Ovary (tissue), 9 donors: ENCODE results near the gene STRN4. TPM values are rescaled to one million over a fixed set of nuclear protein-coding genes. Genes with fewer than 3 reads are reported as not detected.

ENCODE experiments used
- DNase-seq, 5 donors: peaks; one replicate each; pipeline ENCODE4 v3.0.0-alpha.2; 2019 to 2020
- H3K27ac ChIP-seq, 2 donors: fragments of 200-600 bp; one replicate each; pipeline versions ENCODE4 v1.5.1 to v1.8.0; 2019 to 2022
- H3K27me3 ChIP-seq: fragments of 200-600 bp; one replicate; pipeline ENCODE4 v1.8.0; 2022
- H3K36me3 ChIP-seq: fragments of 200-600 bp; sonication (generic); one replicate; pipeline ENCODE4 v1.5.1; 2019
- H3K4me1 ChIP-seq: one replicate; pipeline ENCODE4 v1.8.1; 2013; ENCODE audit warnings: mild to moderate bottlenecking, moderate library complexity; ENCODE audit not compliant: insufficient read depth
- H3K4me3 ChIP-seq: fragments of 200-600 bp; sonication (generic); one replicate; pipeline ENCODE4 v1.5.1; 2017
- H3K9me3 ChIP-seq, 2 donors: fragments of 200-600 bp in 1 of 2; sonication (generic) in 1 of 2; one replicate each; pipeline versions ENCODE4 v1.5.1 to v1.8.1; 2013 to 2019; ENCODE audit warnings: mild to moderate bottlenecking in 1 of 2, moderate library complexity in 1 of 2
- CTCF ChIP-seq, 3 donors: fragments of 450-650 bp in 2 of 3; fragments of 200-600 bp in 1 of 3; IDR thresholded peaks; one replicate each; pipeline versions ENCODE4 v1.5.1 to v1.8.0; 2016 to 2022; ENCODE audit warnings: antibody characterized with exemption in 3 of 3, mild to moderate bottlenecking in 1 of 3
- EP300 ChIP-seq: sonication (generic); formaldehyde crosslinking; IDR thresholded peaks from one replicate; pipeline ENCODE4 v1.6.1; 2017; ENCODE audit warnings: antibody characterized with exemption
- POLR2A ChIP-seq: fragments of 450-650 bp; IDR thresholded peaks from one replicate; pipeline ENCODE4 v1.6.1; 2017; ENCODE audit warnings: antibody characterized with exemption, mild to moderate bottlenecking, moderate library complexity
- WGBS, 3 donors: extraction: QIAGEN DNeasy Blood & Tissue Kit in 1 of 3; methylation state at CpG; one replicate each; pipeline versions ENCODE4 v1.1.5 to v1.1.7; 2013 to 2017; 5-methylcytosine and 5-hydroxymethylcytosine counted together
- intact Hi-C, 4 donors: fragments of 100-400 bp; cut with DNase I; formaldehyde crosslinking; loops; one replicate each; pipeline versions ENCODE4 v1.11.0 to v1.15.1; 2022 to 2023
- polyA plus RNA-seq, 2 donors: library from polyadenylated mRNA; stranded (reverse); fragments of 200-250 nt in 1 of 2; fragments of 350-450 nt in 1 of 2; fragmentation: Illumina TruSeq in 1 of 2; extraction: RNeasy Lipid Tissue Mini Kit (QIAGEN cat#74804) in 1 of 2; gene quantifications; one replicate each; pipeline ENCODE4 v1.2.3, GENCODE V29; 2013 to 2014
- total RNA-seq, 7 donors: library from RNA; depleted of rRNA in 2 of 7; stranded (reverse); fragments of >200 nt in 2 of 7; fragmentation: NEBNext Ultra II Directional in 3 of 7; extraction: Animal tissue kit (Norgen Biotek cat#: 25700) in 3 of 7; gene quantifications; one replicate each; pipeline versions ENCODE4 v1.1.0 to v1.2.4, GENCODE V29; 2016 to 2023
- donor health status: DM: no; HTN: no; CAD: no; lungs with moderate emphysema.
- donor health status: DM: no; HTN: no; CAD: no.
- donor health status: Bipolar disorder and iron deficiency.
- donor health status: DM: yes; HTN: yes; CAD: no.
- donor health status: DM: no; HTN: no; CAD: no.
- donor health status: DM: yes; HTN: yes; CAD: no.

The STRN4 gene
- total and polyA plus RNA-seq, 9 donors: 34.8 to 85.3 (median 59.1) TPM

DNA sequence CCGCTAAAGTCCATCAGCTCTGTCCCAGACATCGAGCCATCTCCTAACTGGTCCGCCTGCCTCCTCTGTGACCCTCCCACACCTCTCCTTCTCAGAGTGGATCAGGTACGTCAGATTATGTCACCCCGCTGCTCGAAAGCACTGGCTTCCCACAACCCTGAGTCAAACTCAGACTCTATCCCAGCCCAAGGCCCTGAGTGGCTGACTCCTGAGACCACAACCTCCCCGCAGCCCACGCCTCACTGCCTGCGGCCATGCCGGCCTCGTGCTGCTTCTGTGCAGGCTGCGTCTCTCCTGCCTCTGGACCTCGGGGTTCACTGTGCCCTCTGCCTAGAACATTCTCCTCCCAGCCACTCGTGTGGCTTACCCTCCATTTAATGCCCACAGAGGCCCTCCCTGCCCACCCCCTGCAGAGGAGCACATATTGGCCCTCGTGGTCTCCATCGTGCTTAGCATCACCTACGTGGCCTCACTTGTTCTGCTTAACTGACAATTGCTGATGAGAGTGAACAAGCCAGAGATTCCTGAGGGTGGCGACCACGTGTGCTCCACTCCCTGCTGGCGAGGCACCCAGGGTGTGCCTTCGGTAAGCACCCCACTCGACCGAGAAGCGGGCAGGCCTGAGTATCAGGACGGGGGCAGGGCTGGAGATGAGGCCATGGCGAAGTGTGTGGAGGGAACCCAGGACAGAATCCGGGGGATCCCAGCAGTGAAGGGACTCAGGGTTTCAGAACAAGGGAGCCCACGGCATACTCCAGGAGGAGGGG is 13.9 kb downstream of the STRN4 start:
- H3K9me3 ChIP-seq: no peaks in the 10 kb centered on the region
- H3K27me3 ChIP-seq: no peaks in the 10 kb centered on the region
- no peak for TF ChIP-seq CTCF (IDR thresholded peaks at IDR 0.05)
- intact Hi-C loops: no loop called here
- no peaks in the 10 kb centered on the region for H3K36me3 ChIP-seq
- no peak overlapping the region for H3K4me3 ChIP-seq
- no peak overlapping the region for H3K27ac ChIP-seq
- WGBS, 3 donors: 83 to 86% (median 86%) methylated on average over 28 of the region's 28 CpGs
- DNase-seq: no peak
- H3K4me1 ChIP-seq: peaks cover 9% of the 10 kb centered on the region

- Histone ChIP-seq H3K4me1 (peaks cover 2% of the 10 kb centered on the region), H3K27ac (no peak overlapping the region), H3K9me3 (no peaks in the 10 kb centered on the region), H3K27me3 (no peaks in the 10 kb centered on the region), H3K4me3 (no peak overlapping the region), H3K36me3 (no peaks in the 10 kb centered on the region)
- no peak for TF ChIP-seq CTCF (IDR thresholded peaks at IDR 0.05)
- TF ChIP-seq EP300: no peak
- TF ChIP-seq POLR2A: no peak
- WGBS, 3 donors: 62 to 73% (median 64%) methylated on average over 14 of the region's 14 CpGs
- intact Hi-C loops: no loop called here
- DNase-seq: no peak
These were observed 14.7 kb downstream of the STRN4 start for GRCh38 chr19:46731584-46731983.

DNA sequence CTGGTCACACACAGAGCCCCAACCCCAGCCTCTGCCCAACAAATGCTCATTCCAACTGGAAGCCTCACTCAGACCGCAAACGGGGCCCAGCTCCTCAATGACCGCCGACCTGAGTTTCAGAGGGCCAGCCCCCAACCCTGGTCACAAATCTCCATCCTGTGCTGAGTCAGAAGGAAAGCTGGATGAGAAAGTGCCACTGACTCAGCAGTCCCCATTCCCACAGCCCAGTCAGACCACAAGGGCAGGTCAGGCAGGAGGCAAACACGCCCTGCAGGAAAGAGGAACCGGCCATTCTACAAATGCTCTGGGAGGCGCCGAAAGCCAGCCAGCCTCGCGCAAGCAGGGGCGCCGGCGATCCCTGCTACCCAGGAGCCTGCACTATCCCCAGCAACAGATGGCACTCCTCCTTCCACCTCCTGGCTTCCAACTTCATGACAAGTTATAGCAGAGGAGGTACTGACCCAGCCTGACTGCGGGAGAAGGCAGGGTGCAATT is 15.2 kb downstream of the STRN4 start:
- H3K4me3 ChIP-seq: no peak overlapping the region
- whole genome bisulfite sequencing, 3 donors: 37 to 49% (median 49%) methylated on average over 14 of the region's 14 CpGs
- H3K27ac ChIP-seq: no peak overlapping the region
- no peaks in the 10 kb centered on the region for H3K27me3 ChIP-seq
- no peaks in the 10 kb centered on the region for H3K36me3 ChIP-seq
- intact Hi-C loops: no loop called here
- DNase-seq: no peak
- no peaks in the 10 kb centered on the region for H3K4me1 ChIP-seq
- no peaks in the 10 kb centered on the region for H3K9me3 ChIP-seq
- TF ChIP-seq EP300 (no peak), POLR2A (no peak), CTCF (IDR thresholded peaks at IDR 0.05) (no peak)

DNA sequence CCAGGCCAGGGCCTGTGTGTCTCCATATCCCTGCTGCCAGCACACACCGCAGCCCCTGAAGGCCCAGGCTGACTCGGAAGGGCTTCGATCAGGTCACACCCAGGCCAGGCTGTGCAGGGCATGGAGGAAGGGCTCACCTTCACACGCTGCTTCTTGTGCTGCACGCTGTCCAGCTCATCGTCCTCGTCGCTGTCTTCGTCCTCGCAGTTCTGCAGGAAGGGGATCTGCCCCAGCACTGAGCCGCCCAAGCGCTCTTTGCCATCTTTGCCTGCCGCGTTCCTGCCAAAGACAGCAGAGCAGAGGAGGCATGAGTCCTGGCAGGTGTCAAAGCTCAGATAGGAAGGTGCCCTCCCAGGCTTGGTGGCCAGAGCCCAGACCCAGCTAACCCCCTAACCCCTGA is 15.7 kb downstream of the STRN4 start:
- Histone ChIP-seq H3K4me1 (no peaks in the 10 kb centered on the region), H3K27me3 (no peaks in the 10 kb centered on the region), H3K9me3 (no peaks in the 10 kb centered on the region), H3K27ac (no peak overlapping the region), H3K36me3 (no peaks in the 10 kb centered on the region), H3K4me3 (no peak overlapping the region)
- intact Hi-C loops: no loop called here
- TF ChIP-seq CTCF (IDR thresholded peaks at IDR 0.05) (no peak), EP300 (no peak), POLR2A (no peak)
- 90 to 94% (median 94%) methylated on average over 14 of the region's 14 CpGs for WGBS, 3 donors
- DNase-seq: no peak
